Prostate gland (tissue), 2 donors: ENCODE data around the gene TMIGD1. TPM values are rescaled to one million over a fixed set of nuclear protein-coding genes. Genes with fewer than 3 reads are reported as not detected.

Source experiments
- DNase-seq: peaks from one replicate; pipeline ENCODE4 v3.0.0-alpha.2; 2019; ENCODE audit warnings: low spot score
- H3K27ac ChIP-seq, 2 donors: fragments of 200-600 bp; sonication (generic); 2 replicates each; pipeline ENCODE4 v1.5.1; 2017 to 2019
- H3K27me3 ChIP-seq: fragments of 200-600 bp; sonication (generic); replicated peaks from 2 replicates; pipeline ENCODE4 v1.5.1; 2019; ENCODE audit not compliant: insufficient read depth
- H3K36me3 ChIP-seq, 2 donors: fragments of 200-600 bp; sonication (generic); 1 replicate in 1 of 2; 2 replicates in 1 of 2; pipeline versions ENCODE4 v1.5.1 to v1.8.1; 2017 to 2019
- H3K4me1 ChIP-seq: fragments of 200-600 bp; sonication (generic); replicated peaks from 2 replicates; pipeline ENCODE4 v1.5.1; 2019
- H3K4me3 ChIP-seq, 2 donors: fragments of 200-600 bp; sonication (generic); 2 replicates each; pipeline ENCODE4 v1.5.1; 2017 to 2019
- H3K9me3 ChIP-seq: fragments of 200-600 bp; sonication (generic); 2 replicates; pipeline ENCODE4 v1.5.1; 2017
- POLR2A ChIP-seq: fragments of 450-650 bp; IDR thresholded peaks from one replicate; pipeline ENCODE4 v1.6.1; 2016; ENCODE audit warnings: antibody characterized with exemption, mild to moderate bottlenecking
- POLR2AphosphoS5 ChIP-seq: sonication (generic); formaldehyde crosslinking; IDR thresholded peaks from one replicate; pipeline ENCODE4 v1.6.1; 2017; ENCODE audit warnings: antibody characterized with exemption
- WGBS: methylation state at CpG from one replicate; pipeline ENCODE4 v1.1.5; 2018; 5-methylcytosine and 5-hydroxymethylcytosine counted together
- intact Hi-C: fragments of 100-400 bp; cut with DNase I; formaldehyde crosslinking; loops from one replicate; pipeline ENCODE4 v1.14.2; 2022
- small RNA-seq, 2 donors: library from RNA; depleted of rRNA; stranded (forward); fragments of <200 nt; gene quantifications; one replicate each; pipeline ENCODE3, GENCODE V24; 2016
- total RNA-seq, 2 donors: library from RNA; depleted of rRNA; stranded (reverse); fragments of >200 nt; gene quantifications; one replicate each; pipeline ENCODE4 v1.1.0, GENCODE V29; 2016
- TF ChIP-seq, protein P1 (sequence below), 4 experiments: fragments of 200-600 bp in 2 of 4; fragments of 450-650 bp in 2 of 4; sonication (generic) in 2 of 4; IDR thresholded peaks; 1 replicate in 3 of 4; 2 replicates in 1 of 4; pipeline ENCODE4 v1.5.1; 2016 to 2019; ENCODE audit warnings: antibody characterized with exemption in 4 of 4, mild to moderate bottlenecking in 2 of 4, moderate library complexity in 2 of 4

TMIGD1 gene
- total RNA-seq, 2 donors from 2014 or later: not detected

DNA sequence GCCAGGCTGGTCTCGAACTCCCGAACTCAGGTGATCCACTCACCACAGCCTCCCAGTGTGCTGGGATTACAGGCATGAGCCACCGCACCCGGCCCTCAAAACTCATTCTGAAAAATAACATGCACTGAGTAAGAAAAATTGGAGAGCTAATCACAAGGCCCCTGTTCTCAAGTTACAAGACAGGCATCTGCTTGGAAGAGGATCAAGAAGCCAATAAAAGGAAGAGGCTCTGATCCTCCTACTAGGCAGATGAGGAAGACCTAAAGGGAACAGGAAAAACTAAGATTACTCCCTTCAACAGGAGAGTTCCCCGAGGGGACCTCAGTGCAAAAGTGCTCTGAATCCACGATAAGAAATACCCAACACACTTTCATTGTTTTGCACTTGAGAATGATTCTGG lies 60.5 kb downstream of the TMIGD1 start:
- H3K36me3 ChIP-seq: no peaks in the 10 kb centered on the region
- intact Hi-C loops: no loop called here

DNA sequence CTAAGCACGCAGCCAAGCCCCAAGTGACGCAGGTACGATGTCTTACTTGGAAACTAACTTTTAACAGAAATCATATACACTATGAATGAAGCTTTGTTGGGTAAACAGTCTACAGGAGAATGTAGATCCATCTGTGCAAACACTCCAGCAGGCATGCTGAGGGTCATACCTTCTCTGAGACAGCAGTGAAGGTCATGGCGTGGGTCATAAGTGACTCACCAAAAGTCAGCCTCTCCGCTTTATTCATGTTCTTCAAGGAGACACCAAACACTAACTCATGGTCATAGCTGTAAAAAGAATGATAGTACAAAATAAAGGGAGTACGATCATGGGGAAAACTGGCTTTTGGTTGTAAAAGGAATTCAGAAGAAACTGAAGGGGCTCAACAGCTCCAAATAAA lies 62.8 kb downstream of the TMIGD1 start:
- 97% methylated on average over 6 of the region's 6 CpGs for WGBS

More for the DNA sequence above, 60.5 kb downstream of the TMIGD1 start:
- DNase-seq: no peak
- Histone ChIP-seq H3K4me1 (no peaks in the 10 kb centered on the region), H3K27ac (no peak overlapping the region), H3K27me3 (no peaks in the 10 kb centered on the region), H3K4me3 (no peak overlapping the region), H3K9me3 (no peaks in the 10 kb centered on the region)
- TF ChIP-seq, protein P1, sequence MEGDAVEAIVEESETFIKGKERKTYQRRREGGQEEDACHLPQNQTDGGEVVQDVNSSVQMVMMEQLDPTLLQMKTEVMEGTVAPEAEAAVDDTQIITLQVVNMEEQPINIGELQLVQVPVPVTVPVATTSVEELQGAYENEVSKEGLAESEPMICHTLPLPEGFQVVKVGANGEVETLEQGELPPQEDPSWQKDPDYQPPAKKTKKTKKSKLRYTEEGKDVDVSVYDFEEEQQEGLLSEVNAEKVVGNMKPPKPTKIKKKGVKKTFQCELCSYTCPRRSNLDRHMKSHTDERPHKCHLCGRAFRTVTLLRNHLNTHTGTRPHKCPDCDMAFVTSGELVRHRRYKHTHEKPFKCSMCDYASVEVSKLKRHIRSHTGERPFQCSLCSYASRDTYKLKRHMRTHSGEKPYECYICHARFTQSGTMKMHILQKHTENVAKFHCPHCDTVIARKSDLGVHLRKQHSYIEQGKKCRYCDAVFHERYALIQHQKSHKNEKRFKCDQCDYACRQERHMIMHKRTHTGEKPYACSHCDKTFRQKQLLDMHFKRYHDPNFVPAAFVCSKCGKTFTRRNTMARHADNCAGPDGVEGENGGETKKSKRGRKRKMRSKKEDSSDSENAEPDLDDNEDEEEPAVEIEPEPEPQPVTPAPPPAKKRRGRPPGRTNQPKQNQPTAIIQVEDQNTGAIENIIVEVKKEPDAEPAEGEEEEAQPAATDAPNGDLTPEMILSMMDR (IDR thresholded peaks at IDR 0.05): no peak
- no peak for TF ChIP-seq POLR2AphosphoS5
- TF ChIP-seq POLR2A: no peak
- 84% methylated on average over 6 of the region's 6 CpGs for WGBS

DNA sequence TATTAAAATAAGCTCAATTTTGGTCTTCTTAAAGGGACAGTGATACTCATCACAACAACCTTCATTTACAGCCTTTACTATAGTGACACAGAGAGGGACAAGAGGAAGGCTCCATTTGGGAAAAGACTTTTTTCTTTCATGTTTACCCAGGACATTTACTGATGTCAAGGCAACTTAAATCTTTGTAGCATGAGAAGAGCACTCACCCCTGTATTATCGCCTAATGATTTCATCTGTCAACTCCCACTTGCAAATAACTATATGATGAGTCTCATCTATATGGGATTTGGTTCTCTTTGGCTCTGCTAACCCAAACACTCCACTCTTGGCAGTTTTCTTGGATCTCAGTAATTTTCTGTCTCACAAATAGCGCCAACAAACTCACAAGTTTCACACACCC lies 66.2 kb downstream of the TMIGD1 start:
- Histone ChIP-seq H3K27me3 (no peaks in the 10 kb centered on the region), H3K9me3 (no peaks in the 10 kb centered on the region), H3K4me3 (no peak overlapping the region), H3K27ac (no peak overlapping the region), H3K36me3 (peaks cover 0 to 2% of the 10 kb centered on the region in 2 donors), H3K4me1 (no peaks in the 10 kb centered on the region)
- WGBS: 97% methylated on average over 2 of the region's 2 CpGs
- TF ChIP-seq POLR2A (no peak), POLR2AphosphoS5 (no peak)
- TF ChIP-seq, protein P1 (IDR thresholded peaks at IDR 0.05): no peak
- DNase-seq: no peak
- intact Hi-C loops: no loop called here

More for the DNA sequence above, 62.8 kb downstream of the TMIGD1 start:
- H3K27me3 ChIP-seq: no peaks in the 10 kb centered on the region
- TF ChIP-seq POLR2AphosphoS5 (no peak), POLR2A (no peak)
- TF ChIP-seq, protein P1 (IDR thresholded peaks at IDR 0.05): no peak
- H3K27ac ChIP-seq: no peak overlapping the region
- no peaks in the 10 kb centered on the region for H3K9me3 ChIP-seq
- no peaks in the 10 kb centered on the region for H3K4me1 ChIP-seq
- no peak for DNase-seq
- intact Hi-C loops: no loop called here
- no peak overlapping the region for H3K4me3 ChIP-seq
- no peaks in the 10 kb centered on the region for H3K36me3 ChIP-seq

Small RNA genes within 50 kb of the gene (small RNA-seq; reads per million reads assigned to genes)
- gene RF00019: 0 reads per million in 2 donors
- 0 reads per million in 2 donors for gene RNU6-1267P
- gene RNU6-990P: 0 reads per million in 2 donors

Other genes with a start within 250 kb of the TMIGD1 start
- gene NSRP1, start 217.2 kb downstream of the TMIGD1 start, total RNA-seq: 10 to 100 TPM; 21.1 TPM
- gene SLC6A4, start 98.4 kb downstream of the TMIGD1 start, total RNA-seq: under 1 TPM; 0.09 to 0.74 TPM
- 10 to 100 TPM; 21.7 to 25.9 TPM for gene BLMH, start 42.1 kb downstream of the TMIGD1 start, total RNA-seq
- 100 to 1,000 TPM; 102 to 126 TPM for gene CPD, start 44.9 kb upstream of the TMIGD1 start, total RNA-seq
- gene GOSR1, start 143.4 kb upstream of the TMIGD1 start, total RNA-seq: 10 to 100 TPM; 39.5 to 48.9 TPM